ENCODE results near the gene LAD1.

Gene LAD1

DNA sequence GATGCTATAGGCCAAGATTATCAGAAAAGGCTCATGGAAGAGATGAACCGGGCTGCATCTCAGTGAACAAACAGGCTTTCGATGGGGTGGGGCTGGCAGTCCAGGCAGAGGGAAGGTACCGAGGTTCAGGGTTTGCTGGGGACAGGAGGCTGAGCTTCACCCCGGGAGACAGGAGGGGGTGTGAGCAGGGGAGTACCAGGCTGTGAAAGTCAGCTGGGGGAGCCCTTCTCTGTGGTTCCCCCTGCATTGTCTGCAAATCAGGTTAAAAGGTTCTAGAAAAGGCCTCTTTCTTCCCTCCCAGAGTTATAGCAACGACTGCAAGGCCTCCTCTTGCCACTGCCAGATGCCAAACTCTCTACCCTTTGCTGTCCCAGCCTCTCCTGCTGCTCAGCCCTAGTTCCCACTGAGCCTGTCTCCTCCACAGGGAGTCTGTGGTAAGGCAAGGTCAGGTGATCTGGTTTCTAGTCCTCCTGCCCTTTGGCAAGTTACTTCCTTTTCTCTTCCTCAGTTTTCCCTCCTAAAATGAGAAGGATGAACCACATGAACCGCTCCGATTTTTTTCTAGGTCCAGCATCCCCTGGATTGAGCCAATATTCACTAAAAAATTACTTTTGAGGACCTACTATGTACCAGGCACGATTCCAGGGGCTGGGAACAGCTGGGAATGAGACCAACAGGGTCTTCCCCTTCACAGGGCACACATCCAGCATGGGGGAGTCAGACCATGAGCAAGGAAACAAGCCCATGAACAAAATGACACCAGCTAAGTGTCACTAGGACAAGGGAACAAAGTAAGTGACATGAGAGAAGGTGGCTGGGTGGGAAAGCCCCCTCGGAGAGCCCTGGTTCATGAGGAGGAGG is 7.2 kb downstream of the LAD1 start:
- TF ChIP-seq POLR2A (IDR thresholded peaks at IDR 0.05; ENCODE audit: low read length) (no peak), GATA1 (IDR thresholded peaks at IDR 0.05; ENCODE audit: low read depth, low read length) (no peak)
- no peak for DNase-seq

DNA sequence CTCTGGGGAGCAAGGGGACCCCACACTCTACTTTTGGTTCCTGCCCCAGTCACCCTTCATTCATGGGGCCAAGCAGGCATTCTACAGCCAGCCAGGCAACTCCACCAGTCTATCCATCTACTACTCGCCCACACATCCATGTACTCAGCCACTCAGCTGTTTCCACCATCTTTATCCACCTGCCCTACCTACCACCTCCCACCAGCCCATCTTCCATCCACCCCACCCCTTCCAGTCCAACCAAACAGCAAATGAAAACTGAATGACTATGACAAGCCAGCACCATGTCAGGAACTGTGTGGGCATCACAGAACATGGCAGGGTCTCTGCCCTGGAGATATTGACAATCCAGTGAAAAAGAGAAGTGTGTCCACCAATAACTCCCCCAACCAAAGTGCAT is 7.9 kb downstream of the LAD1 start:
- TF ChIP-seq GATA1 (IDR thresholded peaks at IDR 0.05; ENCODE audit: low read depth, low read length) (no peak), POLR2A (IDR thresholded peaks at IDR 0.05; ENCODE audit: low read length) (no peak)
- no peak for DNase-seq

DNA sequence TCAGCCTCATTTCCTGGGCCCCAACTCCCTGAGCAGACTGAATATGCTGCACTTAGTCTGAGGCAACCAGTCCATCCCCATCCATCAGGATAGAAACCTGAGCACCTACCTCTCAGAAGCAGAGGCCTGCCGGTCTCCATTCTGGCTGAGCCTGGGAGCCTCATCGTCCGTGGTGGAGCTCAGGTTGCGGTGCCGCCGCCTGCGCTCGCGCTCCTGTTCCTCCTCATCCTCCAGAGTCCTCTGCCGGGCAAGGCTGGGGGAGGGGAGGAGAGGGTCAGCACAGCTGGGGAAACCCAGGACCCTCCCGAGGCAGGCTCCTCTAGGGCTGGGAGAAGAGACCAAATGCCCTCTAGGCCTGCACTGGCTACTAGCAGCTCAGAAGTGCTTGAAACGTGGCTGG is 10.1 kb downstream of the LAD1 start:
- no peak for TF ChIP-seq POLR2A (IDR thresholded peaks at IDR 0.05; ENCODE audit: low read length)
- no peak for TF ChIP-seq GATA1 (IDR thresholded peaks at IDR 0.05; ENCODE audit: low read depth, low read length)
- no peak for DNase-seq

DNA sequence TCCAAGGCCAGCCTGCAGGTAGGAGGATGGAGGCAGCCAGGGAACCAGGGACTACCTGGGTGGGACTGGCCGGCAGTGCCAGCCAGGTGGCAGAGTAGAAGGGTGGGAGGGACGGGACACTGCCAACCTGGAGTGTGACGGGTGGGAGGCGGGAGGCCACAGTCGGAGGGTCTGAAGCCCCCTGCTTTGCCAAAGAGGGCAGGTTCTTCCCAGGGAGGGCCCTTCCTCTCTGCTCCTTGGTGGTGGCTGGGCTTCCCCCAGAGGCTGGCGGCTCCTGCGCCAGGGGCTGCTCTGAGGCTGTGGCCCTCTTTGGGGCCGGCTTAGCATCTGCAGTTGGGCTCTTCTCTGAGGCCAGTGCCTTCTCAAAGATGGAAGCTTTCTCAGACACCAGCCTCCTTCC is 12.9 kb downstream of the LAD1 start:
- no peak for TF ChIP-seq GATA1 (IDR thresholded peaks at IDR 0.05; ENCODE audit: low read depth, low read length)
- no peak for TF ChIP-seq POLR2A (IDR thresholded peaks at IDR 0.05; ENCODE audit: low read length)

DNA sequence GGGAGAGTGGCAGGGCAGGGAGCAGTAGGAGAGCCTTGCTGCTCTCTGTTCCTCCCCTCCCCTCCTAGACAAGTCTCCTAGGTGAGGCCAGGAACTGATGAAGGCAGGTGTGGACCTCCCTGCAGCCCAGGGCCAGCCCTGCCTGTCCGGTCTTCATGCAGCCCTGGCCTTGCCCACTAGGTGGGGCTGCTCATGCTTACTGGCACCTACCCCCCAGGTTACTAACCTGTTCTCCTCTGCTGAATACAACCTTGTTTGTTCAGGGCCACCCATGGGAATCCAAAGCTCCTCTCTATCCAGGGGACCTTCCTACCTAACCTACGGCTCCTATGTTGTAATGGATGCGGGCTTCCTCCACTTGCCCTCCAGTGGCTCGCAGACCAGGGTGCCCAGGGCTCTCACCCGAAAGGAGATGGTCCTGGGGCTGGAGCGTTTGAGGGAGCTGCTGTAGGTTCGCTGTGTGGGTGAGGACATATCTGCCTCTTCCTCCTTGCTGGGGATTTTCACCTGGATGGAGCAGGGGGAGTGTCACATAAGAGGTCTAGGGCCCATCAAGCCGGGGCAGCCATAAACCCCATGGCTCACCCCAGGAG is 13.7 kb downstream of the LAD1 start:
- TF ChIP-seq GATA1 (IDR thresholded peaks at IDR 0.05; ENCODE audit: low read depth, low read length) (no peak), POLR2A (IDR thresholded peaks at IDR 0.05; ENCODE audit: low read length) (no peak)
- DNase-seq = peak; percentile 13 to 47

More for the DNA sequence above, 12.9 kb downstream of the LAD1 start:
- no peak for DNase-seq

DNA sequence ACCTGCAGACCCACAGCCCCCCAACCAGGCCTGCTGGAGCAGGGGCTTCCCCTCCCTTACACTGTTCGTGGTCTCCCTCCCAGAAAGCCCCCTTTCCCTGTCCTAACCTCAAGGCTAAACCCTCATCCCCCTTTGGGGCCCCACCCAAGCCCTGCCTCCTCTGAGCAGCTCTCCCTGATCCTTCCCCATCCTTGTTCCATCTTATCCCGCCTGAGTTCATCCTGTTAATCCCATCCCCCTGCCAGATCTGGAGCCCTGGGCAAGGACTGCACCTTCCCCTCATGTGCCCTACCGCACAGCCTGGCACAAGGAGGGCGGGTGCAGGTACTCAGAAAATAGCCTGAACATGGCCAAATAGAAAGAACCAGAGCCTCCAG is 14.7 kb downstream of the LAD1 start:
- TF ChIP-seq GATA1 (IDR thresholded peaks at IDR 0.05; ENCODE audit: low read depth, low read length) = no peak
- no peak for TF ChIP-seq POLR2A (IDR thresholded peaks at IDR 0.05; ENCODE audit: low read length)

DNA sequence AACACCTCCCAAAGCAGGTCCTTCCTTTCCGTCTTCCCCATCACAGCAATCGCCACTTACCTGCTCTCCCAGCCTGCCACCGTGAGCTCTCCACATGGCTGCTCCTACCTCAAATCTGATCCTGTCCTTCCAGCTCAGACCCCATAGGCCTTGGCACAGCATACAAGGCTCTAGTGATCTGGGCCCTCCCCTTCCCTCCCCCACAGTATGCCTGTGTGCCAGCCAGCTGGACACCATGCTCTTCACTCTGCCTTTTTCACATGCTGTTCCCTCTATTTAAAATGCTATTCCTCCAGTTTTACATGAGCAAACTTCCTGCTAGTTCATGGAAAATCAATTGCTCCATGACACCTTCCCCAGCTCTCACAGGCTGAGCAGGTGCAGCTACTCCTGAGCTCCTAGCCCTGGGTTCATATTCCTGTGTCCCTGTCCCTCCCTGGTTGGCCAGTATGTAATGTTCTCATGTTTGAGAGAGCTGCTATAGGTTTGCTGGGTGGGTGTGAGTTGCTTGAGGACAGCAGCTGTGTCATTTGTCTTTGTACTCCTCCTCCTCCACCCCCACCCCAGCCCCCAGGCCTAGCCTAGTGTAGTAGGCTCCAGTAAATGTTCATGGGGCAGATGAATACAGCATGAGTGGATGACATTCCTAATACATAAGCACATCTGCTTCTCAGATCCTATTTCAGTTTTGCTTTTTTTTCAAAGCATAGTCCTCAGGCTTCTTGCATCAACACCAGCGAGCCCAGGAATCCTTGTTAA is 15.3 kb downstream of the LAD1 start:
- TF ChIP-seq POLR2A (IDR thresholded peaks at IDR 0.05; ENCODE audit: low read length) (no peak), GATA1 (IDR thresholded peaks at IDR 0.05; ENCODE audit: low read depth, low read length) (no peak)
- no peak for DNase-seq

More for the DNA sequence above, 14.7 kb downstream of the LAD1 start:
- DNase-seq = no peak

DNA sequence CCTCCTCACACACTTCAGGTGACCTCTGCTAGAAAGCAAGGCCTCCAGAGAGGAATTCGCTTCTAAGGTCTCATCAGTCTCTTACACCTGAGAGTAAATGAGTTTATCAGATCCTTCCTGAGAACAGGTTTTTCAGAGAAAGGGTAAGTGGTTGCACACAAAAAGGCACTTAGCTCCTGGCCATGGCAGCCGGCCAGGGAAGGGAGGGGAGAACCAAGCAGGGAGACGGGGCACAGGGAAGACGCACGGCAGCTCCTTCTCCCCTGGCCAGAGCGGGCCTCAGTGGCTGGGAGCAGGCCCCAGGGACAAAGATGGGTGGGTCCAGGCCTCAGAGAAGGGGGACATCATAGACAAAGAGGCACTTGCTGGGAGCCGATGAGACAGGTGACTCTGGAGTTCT is 18.0 kb downstream of the LAD1 start:
- TF ChIP-seq GATA1 (IDR thresholded peaks at IDR 0.05; ENCODE audit: low read depth, low read length) (no peak), POLR2A (IDR thresholded peaks at IDR 0.05; ENCODE audit: low read length) (no peak)
- DNase-seq = no peak

DNA sequence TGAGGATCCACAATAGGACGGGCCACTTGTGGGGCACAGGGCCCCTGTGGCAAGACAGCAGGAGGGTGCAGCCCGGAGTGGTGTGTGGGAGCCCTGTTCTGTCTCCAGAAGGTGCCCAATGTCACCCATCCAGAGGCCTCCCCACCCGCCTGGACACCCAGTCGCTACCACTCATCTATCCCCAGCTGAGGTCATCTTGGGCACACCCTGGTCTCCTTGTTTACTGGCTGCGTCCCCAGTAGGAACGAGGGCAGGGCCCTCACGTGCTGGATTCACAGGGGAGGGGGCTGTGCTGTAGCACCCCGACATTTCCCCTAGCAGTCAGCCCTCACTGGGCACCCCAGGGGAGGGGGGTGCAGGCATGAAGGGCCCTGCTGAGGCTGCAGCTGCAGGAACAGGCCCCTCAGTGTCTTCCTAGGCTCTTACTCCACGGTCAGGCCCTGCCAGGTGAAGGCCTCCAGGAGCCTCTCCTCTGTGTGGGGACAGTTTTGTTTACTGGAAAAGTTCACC is 19.3 kb downstream of the LAD1 start:
- no peak for TF ChIP-seq POLR2A (IDR thresholded peaks at IDR 0.05; ENCODE audit: low read length)
- no peak for TF ChIP-seq GATA1 (IDR thresholded peaks at IDR 0.05; ENCODE audit: low read depth, low read length)
- no peak for DNase-seq

DNA sequence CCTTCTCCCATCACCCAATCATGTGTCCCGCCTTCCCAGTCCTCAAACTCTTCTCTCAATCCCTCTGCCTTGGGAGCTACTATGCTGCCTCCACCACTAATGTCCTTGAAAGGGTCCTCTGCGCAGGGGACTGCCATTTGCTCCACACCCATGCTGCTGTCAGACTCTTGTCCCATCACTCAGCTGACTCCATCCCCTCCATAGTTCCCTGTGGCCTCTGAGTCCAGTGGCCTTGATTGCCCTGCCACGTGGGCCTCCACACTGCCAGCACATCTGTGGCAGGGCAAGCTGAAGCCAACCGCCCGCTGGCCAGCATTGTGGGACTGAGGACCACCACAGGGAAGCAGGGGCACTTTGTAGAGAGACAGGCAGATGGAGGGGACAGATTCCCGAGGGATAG is 20.3 kb downstream of the LAD1 start:
- no peak for DNase-seq
- TF ChIP-seq GATA1 (IDR thresholded peaks at IDR 0.05; ENCODE audit: low read depth, low read length) (no peak), POLR2A (IDR thresholded peaks at IDR 0.05; ENCODE audit: low read length) (no peak)

DNA sequence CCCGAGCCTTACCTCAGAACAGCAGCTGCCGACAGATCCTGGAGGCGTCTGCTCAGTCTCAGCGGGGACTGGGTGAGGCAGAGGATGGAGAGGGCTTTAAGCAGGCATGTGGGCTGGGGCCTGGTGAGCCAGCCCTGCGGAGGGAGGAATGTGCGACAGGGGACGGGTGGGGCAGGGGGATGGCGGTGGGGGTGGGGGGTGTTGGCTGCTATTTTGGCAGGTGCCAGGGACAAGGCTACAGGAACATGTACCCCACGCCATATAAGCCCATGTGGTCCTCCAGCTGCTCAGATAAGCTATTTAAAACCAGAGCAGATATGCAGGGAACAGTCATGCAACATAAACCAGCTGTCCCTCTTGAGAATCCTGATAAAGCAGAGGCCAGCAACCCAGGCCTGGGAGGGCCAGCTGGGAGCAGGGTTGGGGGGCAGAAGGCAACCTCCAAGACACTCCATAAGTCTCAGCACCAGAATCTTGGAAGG is 21.5 kb downstream of the LAD1 start, which contains the start of gene TNNT2:
TSS of gene TNNT2 (minus strand) at position 70 of the 482 bp plus-strand sequence. CDS start 4,426 bp downstream, outside the sequence.
- TF ChIP-seq GATA1 (IDR thresholded peaks at IDR 0.05; ENCODE audit: low read depth, low read length) = no peak
- TF ChIP-seq POLR2A (IDR thresholded peaks at IDR 0.05; ENCODE audit: low read length) = no peak
- DNase-seq = peak in 1 of 2 experiments; percentile 34

DNA sequence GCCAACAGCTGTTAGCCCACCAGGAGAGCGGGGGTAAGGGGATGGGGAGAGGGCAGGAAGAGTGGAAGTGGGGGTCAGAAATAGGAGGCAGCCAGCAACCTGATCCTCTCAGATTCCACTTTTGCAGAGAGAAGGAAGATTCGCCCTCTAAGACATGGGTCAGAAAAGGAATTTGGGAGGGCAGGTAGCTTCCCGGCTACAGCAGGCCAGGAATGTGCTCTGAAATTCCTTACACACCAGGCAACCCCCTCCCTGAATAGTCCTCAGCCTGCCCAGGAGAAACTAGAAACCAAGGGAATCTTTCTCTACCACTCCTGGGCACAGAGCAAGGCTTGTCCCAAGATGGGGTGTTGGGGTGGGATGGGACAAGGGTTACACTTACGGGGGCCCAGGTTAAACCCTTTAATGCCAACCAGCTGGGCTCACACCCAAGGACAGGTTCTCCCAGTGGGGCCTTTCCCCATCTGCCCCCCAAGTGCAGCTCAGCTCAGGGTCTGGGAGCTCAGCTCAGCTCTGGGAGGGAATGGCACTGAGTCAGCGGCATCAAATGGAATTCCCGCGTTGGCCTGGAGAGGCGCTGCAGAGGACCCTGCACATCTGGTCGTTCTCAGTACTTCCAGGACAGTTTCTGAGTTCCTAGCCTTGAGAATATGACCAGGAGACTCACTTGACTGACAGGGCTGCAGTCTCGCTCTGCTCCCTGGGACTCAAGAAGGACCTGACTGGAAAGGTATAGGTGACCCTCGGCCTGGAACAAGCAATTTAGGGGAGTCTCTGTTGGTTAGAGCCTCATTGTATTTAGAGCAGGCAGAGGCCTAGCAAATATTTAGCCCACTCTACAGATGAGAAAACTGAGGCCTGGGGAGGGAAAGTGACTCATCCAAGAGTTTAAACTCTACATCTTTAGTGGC is 22.4 kb downstream of the LAD1 start:
- TF ChIP-seq POLR2A (IDR thresholded peaks at IDR 0.05; ENCODE audit: low read length) = no peak
- TF ChIP-seq GATA1 (IDR thresholded peaks at IDR 0.05; ENCODE audit: low read depth, low read length) = no peak
- DNase-seq = peak; percentile 10 to 28

DNA sequence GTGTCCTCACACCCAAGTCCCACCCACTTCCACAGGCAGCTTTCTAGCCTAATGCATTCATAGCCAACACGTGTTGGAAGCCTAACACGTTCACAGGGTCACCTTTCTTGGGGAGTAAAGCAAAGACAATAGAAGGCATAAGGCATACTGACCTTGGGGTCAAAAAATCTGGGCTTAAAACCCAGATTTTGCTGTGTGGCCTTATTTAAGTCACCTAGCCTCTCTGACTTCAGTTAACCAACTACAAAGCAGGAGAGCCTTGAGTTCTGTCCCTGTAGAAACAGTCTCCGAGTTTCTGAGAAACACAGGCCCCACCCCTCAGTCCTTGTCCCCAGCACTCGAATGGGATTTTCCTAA is 23.0 kb downstream of the LAD1 start:
- no peak for DNase-seq
- no peak for TF ChIP-seq POLR2A (IDR thresholded peaks at IDR 0.05; ENCODE audit: low read length)
- TF ChIP-seq GATA1 (IDR thresholded peaks at IDR 0.05; ENCODE audit: low read depth, low read length) = no peak
